EH (cell line): Measurements from ENCODE around the gene KRT36.

Experiments used
- DNase-seq: peaks from one replicate; pipeline ENCODE4 v3.0.0-alpha.2; 2015; ENCODE audit warnings: low read depth

Gene KRT36

GRCh38 chr17:41521574-41522261, 32.0 kb upstream of the KRT36 start:
- DNase-seq, result peak; percentile 92

- peak; percentile 29 for DNase-seq
Measured at GRCh38 chr17:41520821-41521521, 31.3 kb upstream of the KRT36 start.

- no peak for DNase-seq
Measured at GRCh38 chr17:41519501-41520224, 30.0 kb upstream of the KRT36 start.

DNA sequence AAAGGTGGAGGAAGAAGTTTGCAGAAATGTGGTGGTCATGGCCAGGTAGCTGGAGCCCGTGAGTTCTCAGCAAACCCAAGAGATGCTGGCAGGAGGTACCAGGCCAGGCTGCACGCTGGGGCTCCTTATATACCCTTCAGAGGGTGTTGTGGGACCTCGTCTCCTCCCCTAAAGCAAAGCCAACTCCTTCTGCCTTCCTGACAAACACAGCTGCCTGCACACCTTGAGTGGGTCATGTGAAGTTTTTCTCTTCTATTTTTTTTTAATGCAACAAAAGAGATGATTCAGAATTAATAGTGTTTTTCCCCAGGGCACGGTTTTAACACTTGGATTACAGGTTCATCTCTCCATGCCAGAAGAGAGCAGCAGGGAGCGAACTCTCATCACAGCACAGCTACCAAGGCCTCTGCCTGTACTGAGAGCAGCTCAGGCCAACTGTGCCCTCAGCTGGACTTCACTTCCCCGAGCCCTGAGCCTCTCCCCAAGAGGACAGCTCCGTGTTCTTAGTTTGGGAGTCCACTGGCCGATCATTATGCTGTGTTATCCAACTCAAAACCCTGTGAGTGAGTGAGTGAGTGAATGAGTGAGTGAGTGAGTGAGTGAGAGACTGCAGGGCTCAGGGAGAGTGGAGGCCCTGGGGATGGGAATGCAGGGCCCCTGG, 29.2 kb upstream of the KRT36 start, which contains the start of gene KRT15:
TSS of gene KRT15 (minus strand) at position 102 of the 661 bp plus-strand sequence. CDS start at position 39, 63 bp downstream.
- peak; percentile 55 for DNase-seq

DNA sequence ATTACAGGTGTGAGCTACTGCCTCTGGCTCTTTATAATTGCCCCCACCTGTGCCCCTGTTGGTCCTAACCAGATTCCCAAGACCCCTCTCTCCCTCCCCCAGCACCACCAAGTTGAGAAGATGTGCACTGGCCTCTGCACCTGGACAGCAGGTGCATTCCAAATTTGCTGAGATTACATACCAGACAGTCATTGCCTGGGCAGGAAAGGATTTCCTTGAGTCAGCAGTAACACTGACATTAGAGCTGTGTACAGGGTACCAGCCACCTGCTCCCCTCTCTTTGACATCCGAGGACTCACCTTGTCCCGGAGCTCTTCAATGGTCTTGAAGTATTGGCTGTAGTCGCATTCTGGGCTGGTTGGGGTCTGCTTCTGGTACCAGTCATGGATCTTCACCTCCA, 28.3 kb upstream of the KRT36 start:
- DNase-seq, result no peak

GRCh38 chr17:41516830-41517283, 27.1 kb upstream of the KRT36 start:
- DNase-seq, result no peak

GRCh38 chr17:41516147-41516829, 26.6 kb upstream of the KRT36 start:
- no peak for DNase-seq

DNA sequence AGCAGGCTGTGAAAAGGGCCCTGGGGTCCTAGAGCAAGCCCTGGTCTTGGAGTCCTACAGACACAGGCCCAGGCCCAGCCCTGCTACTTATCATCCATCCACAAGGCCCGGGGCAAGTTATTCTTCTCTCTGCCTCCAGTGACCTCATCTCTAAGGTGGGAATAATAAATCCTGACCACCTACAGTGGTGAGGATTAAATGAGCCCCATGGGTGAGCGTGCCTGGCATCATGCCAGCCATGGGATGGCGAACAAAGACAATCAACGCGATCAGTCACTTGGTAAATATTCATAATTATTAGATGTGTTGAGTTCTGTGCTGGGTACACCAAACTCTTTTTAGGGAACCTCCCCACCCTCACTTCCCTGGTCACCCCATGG, 23.4 kb upstream of the KRT36 start:
- DNase-seq, result no peak

DNA sequence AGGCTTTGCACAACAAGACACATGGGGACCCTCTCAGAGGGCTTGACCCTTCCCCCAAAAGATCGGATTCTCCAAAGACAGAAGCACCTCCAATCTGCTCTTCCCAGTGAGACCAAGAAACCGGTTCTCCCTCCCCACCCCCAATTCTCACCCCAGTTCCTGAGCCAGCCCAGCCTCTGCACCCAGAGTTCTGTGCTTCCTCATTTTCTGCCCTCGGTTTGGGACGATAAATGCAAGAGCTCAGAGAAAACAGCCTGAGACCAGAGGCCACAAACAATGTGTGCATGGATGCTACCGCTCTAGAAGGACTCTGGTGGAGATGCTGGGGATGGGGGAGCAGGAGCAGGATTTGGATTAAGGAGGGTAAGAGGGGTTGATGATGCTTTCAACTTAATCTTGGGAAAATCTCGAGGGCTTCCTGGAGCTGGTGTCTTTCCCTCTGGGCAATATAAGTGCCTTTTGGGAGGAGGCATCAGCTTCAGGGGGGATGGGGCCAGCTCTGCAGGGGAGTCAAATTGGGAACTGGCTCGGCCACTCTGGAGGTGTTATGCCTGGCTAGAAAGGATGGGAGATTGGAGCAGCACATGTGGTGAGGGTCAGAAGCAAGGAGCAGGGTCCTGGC, 22.9 kb upstream of the KRT36 start:
- no peak for DNase-seq

GRCh38 chr17:41511716-41512115, 22.0 kb upstream of the KRT36 start:
- no peak for DNase-seq

DNA sequence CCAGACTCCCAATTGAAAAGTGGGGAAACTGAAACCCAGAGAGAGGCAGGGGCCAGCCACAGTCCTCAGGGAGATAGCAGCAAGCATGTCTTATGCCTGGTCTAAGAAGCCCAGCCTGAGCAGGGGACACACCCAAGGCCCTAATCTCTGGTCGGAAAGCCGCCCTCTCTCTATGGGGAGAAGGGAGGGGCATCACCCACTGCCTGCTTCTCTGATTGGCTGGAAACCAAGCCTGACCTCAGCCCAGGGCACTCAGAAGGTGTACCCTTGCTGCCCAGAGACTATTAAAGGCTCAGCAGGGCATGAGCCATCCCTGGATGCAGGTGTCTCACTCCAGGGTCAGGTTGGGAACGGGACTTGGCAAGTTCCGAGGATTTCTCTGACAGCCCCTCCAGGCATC, 21.4 kb upstream of the KRT36 start:
- no peak for DNase-seq

DNA sequence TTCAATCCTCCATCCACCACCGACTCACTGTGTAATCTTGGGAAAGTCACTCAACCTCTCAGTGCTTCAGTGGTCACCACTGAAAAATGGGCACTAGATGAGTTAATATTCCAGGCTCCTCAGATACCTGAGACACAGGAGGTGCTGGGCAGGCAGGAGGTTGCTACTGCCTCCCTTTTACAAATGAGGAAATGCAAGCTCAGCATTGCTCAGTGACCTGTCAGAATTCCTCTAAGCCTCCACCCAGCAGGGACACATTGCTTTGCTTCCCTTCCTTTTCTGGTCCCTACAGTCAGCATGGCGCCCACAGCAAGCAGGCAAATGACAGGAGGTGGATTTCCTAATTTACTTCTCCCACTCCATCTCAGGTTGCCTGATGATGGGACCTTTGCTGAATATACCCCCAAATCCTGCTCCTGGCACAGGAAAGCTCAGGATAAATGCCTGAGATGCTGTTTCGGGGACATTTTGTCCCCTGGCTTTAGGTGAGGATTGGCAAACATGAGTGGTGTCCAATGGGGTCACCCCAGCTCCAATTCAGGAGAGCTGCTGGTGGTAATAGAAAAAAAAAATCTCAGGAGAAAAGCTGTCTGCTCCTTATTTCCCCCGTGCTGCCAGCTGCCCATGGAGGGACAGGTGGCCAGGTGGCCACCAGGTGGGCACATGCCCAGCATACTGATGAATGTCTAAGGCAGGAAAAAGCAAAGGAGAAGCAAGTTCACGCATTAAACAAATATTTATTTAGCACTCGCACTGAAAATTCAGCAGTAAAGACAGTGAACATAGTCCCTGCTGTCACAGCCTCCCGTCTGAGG, 20.7 kb upstream of the KRT36 start:
- no peak for DNase-seq

GRCh38 chr17:41507315-41507880, 17.7 kb upstream of the KRT36 start:
- no peak for DNase-seq

GRCh38 chr17:41505809-41506767, 16.4 kb upstream of the KRT36 start:
- DNase-seq, result no peak

GRCh38 chr17:41505007-41505808, 15.5 kb upstream of the KRT36 start, which contains the start of gene KRT13:
KRT13 (minus strand) TSS chr17:41505612; CDS start chr17:41505550, 62 bp downstream.
- DNase-seq, result no peak

- DNase-seq, result no peak
Measured at GRCh38 chr17:41504246-41504977, 14.7 kb upstream of the KRT36 start.

DNA sequence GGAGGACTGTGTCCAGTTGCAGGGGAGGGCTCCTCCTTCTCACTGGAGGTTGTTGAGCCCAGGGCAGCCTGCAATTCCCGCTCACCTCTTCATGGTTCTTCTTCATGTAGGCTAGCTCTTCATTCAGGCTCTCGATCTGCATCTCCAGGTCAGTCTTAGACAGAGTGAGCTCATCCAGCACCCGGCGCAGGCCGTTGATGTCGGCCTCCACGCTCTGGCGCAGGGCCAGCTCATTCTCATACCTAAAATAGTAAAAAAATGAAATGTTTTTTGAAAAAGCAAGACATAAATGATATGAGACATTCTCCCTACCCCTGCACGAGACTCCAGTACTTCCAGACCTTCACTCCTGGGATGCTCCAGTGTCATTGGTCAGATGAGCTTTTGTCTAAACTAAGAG, 13.5 kb upstream of the KRT36 start:
- no peak for DNase-seq
